ENCODE measurements around the gene PRDM16.

PRDM16 gene

DNA sequence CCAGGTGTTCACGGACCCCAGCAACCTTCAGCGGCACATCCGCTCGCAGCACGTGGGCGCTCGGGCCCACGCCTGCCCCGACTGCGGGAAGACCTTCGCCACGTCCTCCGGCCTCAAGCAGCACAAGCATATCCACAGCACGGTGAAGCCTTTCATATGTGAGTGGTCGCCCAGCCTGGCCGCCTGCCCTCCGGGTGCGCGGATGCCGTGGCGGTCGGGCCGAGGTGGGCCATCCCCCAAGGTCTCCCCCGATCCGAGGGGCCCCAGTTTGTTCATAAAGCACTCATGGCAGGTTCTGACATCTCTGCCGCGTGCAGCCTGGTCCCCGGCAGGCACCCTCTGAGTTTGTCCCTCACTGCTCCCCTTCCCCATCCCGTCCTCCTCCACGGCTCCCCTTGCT, 336.5 kb downstream of the PRDM16 start:
- H3K9ac ChIP-seq (ENCODE audit: low read depth, low read length) = no peak overlapping the region
- H3K9me3 ChIP-seq (ENCODE audit: control insufficient read depth, insufficient read depth, low read length) = no peaks in the 10 kb centered on the region
- H3K4me1 ChIP-seq (ENCODE audit: insufficient read depth, low read length) = no peaks in the 10 kb centered on the region
- H3K36me3 ChIP-seq (ENCODE audit: insufficient read depth, low read length) = no peaks in the 10 kb centered on the region

DNA sequence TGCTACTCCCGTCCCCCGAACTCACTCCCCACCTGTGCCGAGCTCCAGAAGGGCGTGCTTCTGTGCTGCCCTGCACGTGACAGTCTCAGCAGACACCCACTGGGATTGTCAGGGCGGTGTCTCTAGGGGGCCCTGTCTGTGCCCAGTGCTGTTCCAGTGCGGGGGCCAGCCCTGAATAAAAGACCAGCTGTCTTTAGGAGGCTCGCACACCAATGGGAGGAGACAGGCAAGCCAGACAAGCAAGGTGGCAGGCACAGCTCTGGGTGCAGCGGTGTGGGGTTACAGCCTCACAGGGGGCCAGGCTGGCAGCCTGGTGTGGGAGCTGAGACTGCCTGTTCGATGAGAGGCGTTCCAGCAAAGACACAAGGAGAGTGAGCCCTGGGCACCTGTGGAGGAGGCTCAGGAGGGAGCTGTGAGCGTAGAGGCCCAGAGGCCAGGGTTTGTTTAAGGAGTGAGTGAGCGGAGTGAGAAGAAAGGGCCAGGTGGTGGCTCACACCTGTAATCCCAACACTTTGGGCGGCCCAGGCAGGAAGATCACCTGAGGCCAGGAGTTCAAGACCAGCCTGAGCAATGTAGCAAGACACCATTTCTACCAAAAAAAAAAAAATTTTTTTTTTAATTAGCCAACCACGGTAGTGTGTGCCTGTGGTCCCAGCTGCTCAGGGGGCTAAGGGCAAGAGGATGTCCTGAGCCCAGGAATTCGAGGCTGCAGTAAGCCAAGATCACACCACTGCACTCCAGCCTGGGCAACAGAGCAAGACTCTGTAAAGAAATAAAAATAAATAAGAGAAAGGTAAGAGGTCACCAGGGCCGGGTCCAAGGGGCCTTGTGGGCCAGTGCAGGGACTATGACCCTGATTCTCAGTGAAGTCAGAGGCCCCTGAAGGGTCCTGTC, 337.2 kb downstream of the PRDM16 start:
- H3K36me3 ChIP-seq (ENCODE audit: insufficient read depth, low read length) = no peaks in the 10 kb centered on the region
- H3K9ac ChIP-seq (ENCODE audit: low read depth, low read length) = no peak overlapping the region
- H3K9me3 ChIP-seq (ENCODE audit: control insufficient read depth, insufficient read depth, low read length) = no peaks in the 10 kb centered on the region
- no peaks in the 10 kb centered on the region for H3K4me1 ChIP-seq (ENCODE audit: insufficient read depth, low read length)

GRCh38 chr1:3407021-3407420, 338.0 kb downstream of the PRDM16 start:
- Histone ChIP-seq H3K9ac (ENCODE audit: low read depth, low read length) (no peak overlapping the region), H3K4me1 (ENCODE audit: insufficient read depth, low read length) (no peaks in the 10 kb centered on the region), H3K9me3 (ENCODE audit: control insufficient read depth, insufficient read depth, low read length) (no peaks in the 10 kb centered on the region), H3K36me3 (ENCODE audit: insufficient read depth, low read length) (no peaks in the 10 kb centered on the region)

DNA sequence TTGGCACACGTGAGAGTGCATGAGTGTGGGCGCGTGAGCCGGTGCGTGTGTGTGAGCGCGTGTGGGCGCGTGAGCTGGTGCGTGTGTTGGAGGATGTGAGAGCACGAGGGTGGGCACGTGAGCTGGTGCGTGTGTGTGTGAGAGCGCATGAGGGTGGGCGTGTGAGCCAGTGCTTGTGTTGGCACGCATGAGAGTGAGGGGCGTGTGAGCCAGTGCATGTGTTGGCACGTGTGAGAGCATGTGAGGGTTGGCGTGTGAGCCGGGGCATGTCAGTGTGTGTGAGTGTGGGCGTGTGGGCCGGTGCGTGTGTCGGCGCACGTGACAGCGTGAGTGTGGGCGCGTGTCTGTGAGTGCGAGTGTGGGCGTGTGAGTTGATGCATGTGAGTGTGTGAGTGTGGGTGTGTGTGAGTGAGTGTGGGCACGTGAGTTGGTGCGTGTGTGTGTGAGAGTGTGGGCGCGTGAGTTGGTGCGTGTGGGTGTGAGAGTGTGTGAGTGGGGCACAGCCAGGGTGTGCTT, 339.8 kb downstream of the PRDM16 start:
- Histone ChIP-seq H3K36me3 (ENCODE audit: insufficient read depth, low read length) (no peaks in the 10 kb centered on the region), H3K4me1 (ENCODE audit: insufficient read depth, low read length) (no peaks in the 10 kb centered on the region), H3K9ac (ENCODE audit: low read depth, low read length) (no peak overlapping the region), H3K9me3 (ENCODE audit: control insufficient read depth, insufficient read depth, low read length) (no peaks in the 10 kb centered on the region)

DNA sequence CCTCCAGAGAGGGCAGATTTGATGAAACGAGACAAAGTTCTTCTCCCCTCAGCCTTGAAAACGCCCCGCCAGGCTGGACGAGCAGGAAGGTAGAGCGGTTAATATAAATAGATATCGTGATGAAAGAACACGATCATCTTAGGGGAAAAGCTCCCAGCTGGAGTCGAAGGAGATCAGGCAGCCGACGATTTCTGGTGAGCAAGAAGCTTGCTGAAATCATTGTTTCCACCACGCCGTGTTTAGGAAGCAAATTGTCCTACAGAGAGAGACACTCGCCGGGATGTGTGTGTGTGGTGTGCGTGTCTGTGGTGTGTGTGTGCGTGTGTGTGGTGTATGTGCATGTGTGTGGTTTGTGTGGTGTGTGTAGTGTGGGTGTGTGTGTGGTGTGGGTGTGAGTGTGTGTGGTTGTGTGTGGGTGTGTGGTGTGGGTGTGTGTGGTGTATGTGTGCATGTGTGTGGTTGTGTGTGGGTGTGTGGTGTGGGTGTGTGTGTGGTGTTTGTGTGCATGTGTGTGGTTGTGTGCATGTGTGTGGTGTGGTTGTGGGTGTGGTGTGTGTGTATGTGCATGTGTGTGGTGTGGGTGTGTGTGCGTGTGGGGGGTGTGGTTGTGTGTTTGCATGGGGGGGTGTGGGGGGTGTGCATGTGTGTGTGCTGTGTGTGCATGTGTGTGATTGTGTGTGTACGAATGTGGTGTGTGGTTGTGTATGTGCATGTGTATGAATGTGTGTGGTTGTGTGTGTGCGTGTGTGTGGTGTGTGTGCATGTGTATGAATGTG, 340.6 kb downstream of the PRDM16 start:
- Histone ChIP-seq H3K36me3 (ENCODE audit: insufficient read depth, low read length) (no peaks in the 10 kb centered on the region), H3K9ac (ENCODE audit: low read depth, low read length) (no peak overlapping the region), H3K9me3 (ENCODE audit: control insufficient read depth, insufficient read depth, low read length) (no peaks in the 10 kb centered on the region), H3K4me1 (ENCODE audit: insufficient read depth, low read length) (no peaks in the 10 kb centered on the region)

DNA sequence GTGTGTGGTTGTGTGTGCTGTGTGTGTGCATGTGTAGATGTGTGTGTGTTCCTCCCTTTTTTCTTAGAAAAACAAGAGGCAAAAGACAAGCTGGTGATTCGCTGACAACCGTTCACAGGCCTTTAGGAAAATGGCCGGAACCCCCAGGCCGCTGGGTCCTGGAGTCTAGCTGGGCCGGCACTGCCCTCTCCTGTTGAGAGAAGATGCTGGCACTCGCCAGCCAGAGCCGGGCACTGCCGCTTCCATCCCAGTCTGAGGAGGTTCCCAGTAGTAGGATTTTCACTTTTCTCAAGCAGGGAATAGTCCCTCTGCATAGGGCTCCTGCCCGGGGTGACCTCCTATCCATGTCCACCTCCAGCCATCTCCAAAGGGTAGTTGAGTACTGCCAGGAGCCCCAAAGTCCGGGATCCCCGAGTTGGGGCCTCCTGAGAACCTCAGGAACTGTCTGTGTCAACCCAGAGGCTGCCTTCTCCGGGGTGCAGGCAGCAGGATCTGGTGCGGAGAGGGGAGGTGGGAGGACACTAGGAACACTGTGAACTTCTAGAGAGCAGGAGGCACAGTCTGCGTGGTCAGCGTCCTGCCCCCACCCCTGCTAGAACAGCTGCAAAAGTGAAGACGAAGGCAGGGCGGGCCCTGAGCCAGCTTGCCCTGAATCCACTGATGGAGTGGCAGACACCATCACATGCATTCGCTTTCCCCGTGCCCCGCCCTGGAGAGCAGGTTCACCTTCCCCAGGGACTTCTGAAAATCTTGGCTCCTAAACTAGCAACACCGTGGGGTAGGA, 341.3 kb downstream of the PRDM16 start:
- no peaks in the 10 kb centered on the region for H3K4me1 ChIP-seq (ENCODE audit: insufficient read depth, low read length)
- H3K9me3 ChIP-seq (ENCODE audit: control insufficient read depth, insufficient read depth, low read length) = no peaks in the 10 kb centered on the region
- H3K9ac ChIP-seq (ENCODE audit: low read depth, low read length) = no peak overlapping the region
- no peaks in the 10 kb centered on the region for H3K36me3 ChIP-seq (ENCODE audit: insufficient read depth, low read length)

GRCh38 chr1:3411806-3412205, 342.8 kb downstream of the PRDM16 start:
- Histone ChIP-seq H3K9ac (ENCODE audit: low read depth, low read length) (no peak overlapping the region), H3K9me3 (ENCODE audit: control insufficient read depth, insufficient read depth, low read length) (no peaks in the 10 kb centered on the region; the same call in 1 of the 2 replicates), H3K36me3 (ENCODE audit: insufficient read depth, low read length) (no peaks in the 10 kb centered on the region), H3K4me1 (ENCODE audit: insufficient read depth, low read length) (no peaks in the 10 kb centered on the region)

DNA sequence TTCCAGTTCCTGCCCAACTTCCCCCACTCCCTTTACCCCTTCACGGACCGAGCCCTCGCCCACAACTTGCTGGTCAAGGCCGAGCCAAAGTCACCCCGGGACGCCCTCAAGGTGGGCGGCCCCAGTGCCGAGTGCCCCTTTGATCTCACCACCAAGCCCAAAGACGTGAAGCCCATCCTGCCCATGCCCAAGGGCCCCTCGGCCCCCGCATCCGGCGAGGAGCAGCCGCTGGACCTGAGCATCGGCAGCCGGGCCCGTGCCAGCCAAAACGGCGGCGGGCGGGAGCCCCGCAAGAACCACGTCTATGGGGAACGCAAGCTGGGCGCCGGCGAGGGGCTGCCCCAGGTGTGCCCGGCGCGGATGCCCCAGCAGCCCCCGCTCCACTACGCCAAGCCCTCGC, 343.4 kb downstream of the PRDM16 start:
- Histone ChIP-seq H3K9ac (ENCODE audit: low read depth, low read length) (no peak overlapping the region), H3K9me3 (ENCODE audit: control insufficient read depth, insufficient read depth, low read length) (peaks cover 5% of the 10 kb centered on the region; the same call in 1 of the 2 replicates), H3K36me3 (ENCODE audit: insufficient read depth, low read length) (no peaks in the 10 kb centered on the region), H3K4me1 (ENCODE audit: insufficient read depth, low read length) (no peaks in the 10 kb centered on the region)

DNA sequence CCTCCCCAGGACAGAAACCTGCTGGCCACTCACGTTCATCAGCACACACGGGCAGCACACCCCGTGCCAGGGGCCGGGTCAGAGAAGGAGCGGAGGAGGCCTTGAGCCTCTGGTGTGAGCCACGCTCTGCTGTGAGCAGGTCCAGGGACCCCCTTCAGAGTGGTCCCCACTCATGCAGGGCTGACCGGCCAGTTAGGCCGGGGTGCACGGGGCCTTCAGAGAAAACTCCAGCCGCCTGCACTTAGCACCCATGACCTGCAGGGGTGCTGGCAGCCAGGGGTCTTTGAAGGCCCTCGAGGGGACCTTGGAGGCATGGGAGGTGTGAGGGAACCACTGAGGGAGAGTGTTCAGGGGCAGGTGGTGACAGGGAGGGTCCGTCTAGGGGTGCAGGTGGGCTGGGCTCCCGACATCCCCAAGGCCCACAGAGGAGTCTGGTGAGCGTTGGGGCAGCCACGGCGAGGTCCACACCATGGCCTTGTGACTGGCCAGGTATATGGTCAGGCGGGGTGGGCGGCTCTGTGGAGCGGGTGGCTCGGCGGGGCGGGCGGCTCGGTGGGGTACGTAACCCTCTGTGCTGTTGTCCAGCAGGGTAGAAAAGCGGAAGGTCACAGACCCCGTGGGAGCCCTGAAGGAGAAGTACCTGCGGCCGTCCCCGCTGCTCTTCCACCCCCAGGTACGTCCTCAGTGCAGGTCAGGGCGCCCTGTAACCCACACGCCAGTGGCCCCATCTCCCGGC, 345.1 kb downstream of the PRDM16 start:
- no peaks in the 10 kb centered on the region for H3K36me3 ChIP-seq (ENCODE audit: insufficient read depth, low read length)
- peaks cover 7% of the 10 kb centered on the region; the same call in 1 of the 2 replicates for H3K9me3 ChIP-seq (ENCODE audit: control insufficient read depth, insufficient read depth, low read length)
- no peak overlapping the region for H3K9ac ChIP-seq (ENCODE audit: low read depth, low read length)
- no peaks in the 10 kb centered on the region for H3K4me1 ChIP-seq (ENCODE audit: insufficient read depth, low read length)

DNA sequence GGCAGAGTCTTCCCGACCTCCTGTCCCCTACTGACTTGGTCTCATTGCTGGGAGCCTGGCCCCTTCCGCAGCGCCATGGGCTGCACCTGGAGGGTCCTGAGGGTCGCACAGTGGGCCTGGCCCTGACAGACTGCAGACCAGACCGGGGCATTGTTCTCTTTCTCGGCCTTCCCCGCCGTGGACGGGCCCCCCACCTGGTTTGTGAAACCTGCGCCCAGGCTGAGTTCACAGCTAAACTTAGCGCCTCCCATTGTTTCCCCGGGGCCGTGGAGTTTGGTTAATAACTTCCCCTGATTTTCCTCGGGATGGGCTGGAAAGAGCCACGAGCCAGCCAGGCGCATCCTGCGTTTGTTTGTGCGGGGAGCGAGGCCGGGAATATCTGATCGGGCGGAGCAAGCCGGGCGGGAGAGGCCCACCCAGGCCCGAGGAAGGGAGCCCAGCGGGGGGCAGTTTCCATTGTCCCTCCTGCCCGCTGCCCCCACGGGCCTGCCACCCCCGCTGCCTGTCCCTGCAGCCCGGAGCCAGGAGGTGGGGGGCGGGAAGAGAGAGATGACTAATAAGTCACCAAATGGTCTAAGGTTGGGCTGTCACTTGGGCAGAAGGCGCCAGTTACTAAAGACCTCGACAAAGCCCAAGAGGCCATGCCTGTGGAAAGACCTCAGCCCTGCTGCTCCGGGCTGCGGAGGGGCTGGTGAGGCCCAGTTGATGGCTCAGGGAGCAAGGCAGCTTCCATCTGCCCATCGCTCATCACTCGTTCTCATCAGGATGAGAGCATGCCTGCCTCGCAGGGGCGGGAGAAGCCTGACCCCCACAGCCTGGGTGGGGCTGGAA, 346.5 kb downstream of the PRDM16 start:
- Histone ChIP-seq H3K36me3 (ENCODE audit: insufficient read depth, low read length) (no peaks in the 10 kb centered on the region), H3K4me1 (ENCODE audit: insufficient read depth, low read length) (no peaks in the 10 kb centered on the region), H3K9ac (ENCODE audit: low read depth, low read length) (no peak overlapping the region), H3K9me3 (ENCODE audit: control insufficient read depth, insufficient read depth, low read length) (peaks cover 7% of the 10 kb centered on the region; the same call in 1 of the 2 replicates)

DNA sequence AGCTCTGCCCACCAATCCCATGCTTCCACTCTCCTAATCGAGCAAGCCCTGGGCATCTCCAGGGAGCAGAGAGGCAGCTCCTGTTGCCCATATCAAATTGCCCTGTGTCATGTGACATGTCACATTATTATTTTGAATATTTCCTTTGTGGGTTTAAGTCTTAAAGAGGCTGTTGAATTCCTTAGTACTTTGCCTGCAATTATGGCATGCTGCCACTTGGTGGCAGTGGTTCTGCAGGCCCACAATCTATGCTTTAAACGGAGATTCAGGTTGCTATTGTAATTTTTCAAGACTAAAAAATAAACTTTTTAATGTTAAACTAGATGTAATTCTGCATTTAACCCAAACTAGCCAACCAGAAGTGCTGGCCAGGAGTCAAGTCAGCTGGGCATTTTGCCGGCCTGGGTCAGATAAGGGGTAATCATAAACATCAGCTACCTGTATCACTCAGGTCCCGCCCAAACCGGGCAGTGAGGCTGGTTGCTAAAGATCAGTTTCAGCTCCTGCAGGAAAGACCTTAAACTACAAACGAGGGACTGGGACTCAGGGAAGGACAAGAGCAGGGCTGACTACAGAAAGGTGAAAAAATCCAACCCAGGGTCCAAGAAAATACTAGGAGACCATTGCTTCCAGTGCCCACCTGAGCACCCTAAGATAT, 348.2 kb downstream of the PRDM16 start:
- H3K9ac ChIP-seq (ENCODE audit: low read depth, low read length) = no peak overlapping the region
- H3K4me1 ChIP-seq (ENCODE audit: insufficient read depth, low read length) = no peaks in the 10 kb centered on the region
- H3K36me3 ChIP-seq (ENCODE audit: insufficient read depth, low read length) = no peaks in the 10 kb centered on the region
- H3K9me3 ChIP-seq (ENCODE audit: control insufficient read depth, insufficient read depth, low read length) = peaks cover 7% of the 10 kb centered on the region; the same call in 1 of the 2 replicates

GRCh38 chr1:3417934-3418333, 348.9 kb downstream of the PRDM16 start:
- H3K9ac ChIP-seq (ENCODE audit: low read depth, low read length) = no peak overlapping the region
- H3K9me3 ChIP-seq (ENCODE audit: control insufficient read depth, insufficient read depth, low read length) = peaks cover 7% of the 10 kb centered on the region; the same call in 1 of the 2 replicates
- no peaks in the 10 kb centered on the region for H3K4me1 ChIP-seq (ENCODE audit: insufficient read depth, low read length)

More at GRCh38 chr1:3417934-3418333, 348.9 kb downstream of the PRDM16 start:
- H3K36me3 ChIP-seq (ENCODE audit: insufficient read depth, low read length) = no peaks in the 10 kb centered on the region
